Endodermal cell (in vitro differentiated cells): ENCODE results near the gene ATP1B1. TPM values are rescaled to one million over a fixed set of nuclear protein-coding genes. Genes with fewer than 3 reads are reported as not detected.

Experiments used
- DNase-seq: peaks from one replicate; pipeline ENCODE4 v3.0.0-alpha.2; 2017
- H3K27ac ChIP-seq: 2 replicates; pipeline ENCODE4 v1.5.1; 2013; ENCODE audit warnings: mild to moderate bottlenecking, low read depth, low read length, moderate library complexity
- H3K27me3 ChIP-seq: 2 replicates; pipeline ENCODE4 v1.6.1; 2013; ENCODE audit warnings: mild to moderate bottlenecking, low read length, moderate library complexity; ENCODE audit not compliant: insufficient read depth, control insufficient read depth, poor library complexity, severe bottlenecking
- H3K36me3 ChIP-seq: 2 replicates; pipeline ENCODE4 v1.7.0; 2013; ENCODE audit warnings: mild to moderate bottlenecking, low read length, moderate library complexity; ENCODE audit not compliant: control insufficient read depth, insufficient read depth
- H3K4me1 ChIP-seq: one replicate; pipeline ENCODE4 v1.7.0; 2013; ENCODE audit warnings: low read length; ENCODE audit not compliant: control insufficient read depth, insufficient read depth
- H3K4me3 ChIP-seq: 2 replicates; pipeline ENCODE4 v1.5.1; 2013; ENCODE audit warnings: mild to moderate bottlenecking, low read length, moderate library complexity
- H3K9ac ChIP-seq: 2 replicates; pipeline ENCODE4 v1.6.1; 2013; ENCODE audit warnings: mild to moderate bottlenecking, low read length, moderate library complexity; ENCODE audit not compliant: poor library complexity, severe bottlenecking; ENCODE audit errors: extremely low read depth
- H3K9me3 ChIP-seq: 2 replicates; pipeline ENCODE4 v1.6.1; 2013; ENCODE audit warnings: mild to moderate bottlenecking, low read length, moderate library complexity; ENCODE audit not compliant: control insufficient read depth
- H3K27ac Mint-ChIP-seq: 2 replicates; pipeline ENCODE4 v1.8.0; 2020; ENCODE audit warnings: mixed read lengths
- H3K27me3 Mint-ChIP-seq: 2 replicates; pipeline ENCODE4 v1.8.0; 2021; ENCODE audit warnings: mild to moderate bottlenecking, mixed read lengths; ENCODE audit not compliant: insufficient read depth
- H3K36me3 Mint-ChIP-seq: 2 replicates; pipeline ENCODE4 v1.8.0; 2020; ENCODE audit warnings: low read depth, mixed read lengths
- H3K4me1 Mint-ChIP-seq: 2 replicates; pipeline ENCODE4 v1.8.0; 2020; ENCODE audit warnings: mixed read lengths
- H3K4me3 Mint-ChIP-seq: 2 replicates; pipeline ENCODE4 v1.8.0; 2020; ENCODE audit warnings: mild to moderate bottlenecking, moderate library complexity, mixed read lengths
- H3K9me3 Mint-ChIP-seq: 2 replicates; pipeline ENCODE4 v1.8.0; 2020; ENCODE audit warnings: mild to moderate bottlenecking, mixed read lengths
- WGBS, 2 experiments: methylation state at CpG; one replicate each; pipeline versions ENCODE4 v1.1.5 to v1.1.7; 2013; ENCODE audit warnings: missing lambda C conversion rate in 2 of 2, mixed read lengths in 1 of 2; ENCODE audit not compliant: insufficient coverage in 1 of 2, insufficient read length in 1 of 2; 5-methylcytosine and 5-hydroxymethylcytosine counted together
- total RNA-seq, 2 donors: library from RNA; stranded (reverse); fragmentation: NEBNext Ultra II Directional in 1 of 2; extraction: Animal tissue kit (Norgen Biotek cat#: 25700) in 1 of 2; gene quantifications; 2 replicates in 1 of 2; 3 replicates in 1 of 2; pipeline ENCODE4 v1.2.1, GENCODE V29; 2021
- TF ChIP-seq, protein P1 (sequence below): fragments of 200-600 bp; sonication (generic); conservative IDR thresholded peaks from 2 replicates; pipeline ENCODE4 v1.5.0; 2021; ENCODE audit warnings: antibody characterized with exemption, mild to moderate bottlenecking

ATP1B1 gene
- total RNA-seq, 2 donors from 2014 or later: 49.9 to 56.3 TPM

GRCh38 chr1:169156580-169156979 is 50.1 kb downstream of the ATP1B1 start:
- Histone ChIP-seq H3K9ac (no peak overlapping the region), H3K4me3 (no peak overlapping the region), H3K4me1 (no peaks in the 10 kb centered on the region), H3K27me3 (no peaks in the 10 kb centered on the region), H3K36me3 (no peaks in the 10 kb centered on the region), H3K9me3 (no peaks in the 10 kb centered on the region), H3K27ac (no peak overlapping the region)
- H3K27me3 Mint-ChIP-seq: no peaks in the 10 kb centered on the region
- H3K36me3 Mint-ChIP-seq: no peaks in the 10 kb centered on the region
- TF ChIP-seq, protein P1, sequence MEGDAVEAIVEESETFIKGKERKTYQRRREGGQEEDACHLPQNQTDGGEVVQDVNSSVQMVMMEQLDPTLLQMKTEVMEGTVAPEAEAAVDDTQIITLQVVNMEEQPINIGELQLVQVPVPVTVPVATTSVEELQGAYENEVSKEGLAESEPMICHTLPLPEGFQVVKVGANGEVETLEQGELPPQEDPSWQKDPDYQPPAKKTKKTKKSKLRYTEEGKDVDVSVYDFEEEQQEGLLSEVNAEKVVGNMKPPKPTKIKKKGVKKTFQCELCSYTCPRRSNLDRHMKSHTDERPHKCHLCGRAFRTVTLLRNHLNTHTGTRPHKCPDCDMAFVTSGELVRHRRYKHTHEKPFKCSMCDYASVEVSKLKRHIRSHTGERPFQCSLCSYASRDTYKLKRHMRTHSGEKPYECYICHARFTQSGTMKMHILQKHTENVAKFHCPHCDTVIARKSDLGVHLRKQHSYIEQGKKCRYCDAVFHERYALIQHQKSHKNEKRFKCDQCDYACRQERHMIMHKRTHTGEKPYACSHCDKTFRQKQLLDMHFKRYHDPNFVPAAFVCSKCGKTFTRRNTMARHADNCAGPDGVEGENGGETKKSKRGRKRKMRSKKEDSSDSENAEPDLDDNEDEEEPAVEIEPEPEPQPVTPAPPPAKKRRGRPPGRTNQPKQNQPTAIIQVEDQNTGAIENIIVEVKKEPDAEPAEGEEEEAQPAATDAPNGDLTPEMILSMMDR: no peak
- 80 to 97% methylated on average over 1 to 3 of the region's 3 CpGs for WGBS, 2 experiments
- H3K27ac Mint-ChIP-seq: no peak overlapping the region
- no peak for DNase-seq
- H3K4me3 Mint-ChIP-seq: no peak overlapping the region
- no peaks in the 10 kb centered on the region for H3K9me3 Mint-ChIP-seq
- H3K4me1 Mint-ChIP-seq: no peaks in the 10 kb centered on the region

DNA sequence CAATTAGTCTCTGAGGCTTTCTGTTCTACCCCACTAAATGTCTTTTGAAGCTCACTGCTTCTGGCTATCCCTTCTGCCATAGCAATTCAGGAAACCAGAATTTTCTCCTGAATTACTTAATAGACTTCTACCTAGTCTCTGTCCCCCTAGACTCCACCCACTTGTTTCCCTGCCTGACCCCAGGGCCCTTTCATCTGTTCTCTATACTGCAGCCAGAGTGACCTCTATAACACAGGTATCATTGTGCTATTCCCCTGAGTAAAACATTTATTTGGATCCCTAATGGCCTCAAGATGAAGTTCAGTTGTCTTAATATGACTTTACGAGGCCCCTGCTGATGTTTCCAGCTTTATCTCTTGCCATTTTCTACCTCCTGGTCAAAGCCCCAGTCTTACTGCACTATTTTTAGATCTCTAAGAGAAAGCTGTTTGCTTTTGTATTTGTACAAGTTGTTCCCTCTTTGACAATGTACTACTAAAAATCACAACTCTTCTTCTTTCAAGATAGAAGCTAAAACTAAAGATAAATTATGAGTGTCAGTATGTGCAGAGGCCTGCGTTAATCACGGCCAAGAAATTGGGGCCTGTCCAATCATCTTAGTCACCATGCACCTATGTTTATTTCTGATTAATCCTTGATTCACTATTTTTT is 54.5 kb downstream of the ATP1B1 start:
- WGBS, 2 experiments: 96% methylated on average over 3 of the region's 3 CpGs; no CpG with 5 or more reads in 1 of the 2 experiments
- H3K9me3 Mint-ChIP-seq: no peaks in the 10 kb centered on the region
- Histone ChIP-seq H3K4me1 (no peaks in the 10 kb centered on the region), H3K27ac (no peak overlapping the region), H3K9me3 (no peaks in the 10 kb centered on the region), H3K9ac (no peak overlapping the region), H3K36me3 (no peaks in the 10 kb centered on the region), H3K27me3 (no peaks in the 10 kb centered on the region), H3K4me3 (no peak overlapping the region)
- TF ChIP-seq, protein P1: no peak
- H3K27ac Mint-ChIP-seq: no peak overlapping the region
- H3K4me1 Mint-ChIP-seq: no peaks in the 10 kb centered on the region
- DNase-seq: no peak
- no peaks in the 10 kb centered on the region for H3K36me3 Mint-ChIP-seq
- H3K4me3 Mint-ChIP-seq: no peak overlapping the region
- no peaks in the 10 kb centered on the region for H3K27me3 Mint-ChIP-seq

GRCh38 chr1:169161496-169162194 is 55.2 kb downstream of the ATP1B1 start:
- Histone ChIP-seq H3K9me3 (no peaks in the 10 kb centered on the region), H3K36me3 (no peaks in the 10 kb centered on the region), H3K27me3 (no peaks in the 10 kb centered on the region), H3K27ac (no peak overlapping the region), H3K9ac (no peak overlapping the region), H3K4me1 (no peaks in the 10 kb centered on the region), H3K4me3 (no peak overlapping the region)
- H3K27ac Mint-ChIP-seq: no peak overlapping the region
- no peaks in the 10 kb centered on the region for H3K27me3 Mint-ChIP-seq
- no peaks in the 10 kb centered on the region for H3K36me3 Mint-ChIP-seq
- H3K9me3 Mint-ChIP-seq: no peaks in the 10 kb centered on the region
- no peak overlapping the region for H3K4me3 Mint-ChIP-seq
- TF ChIP-seq, protein P1: no peak
- no peak for DNase-seq
- 83 to 95% methylated on average over 1 to 4 of the region's 4 CpGs for WGBS, 2 experiments
- H3K4me1 Mint-ChIP-seq: no peaks in the 10 kb centered on the region
